Hippocampal formation (tissue), 2 donors: ENCODE results near the gene MBP.
"Not testable (repeated sequence)": the region's sequence is repeated elsewhere in the genome, so short reads cannot be mapped to it uniquely, and the experiment has no call there.

ENCODE experiments used
- DNase-seq, 2 donors: peaks; one replicate each; lab custom pipeline; 2025; lab: John Stamatoyannopoulos, UW

MBP gene

GRCh38 chr18:77022556-77022955 lies 110.0 kb downstream of the MBP start:
- DNase-seq, result peak in 1 of 2 donors; percentile 87

GRCh38 chr18:77022116-77022515 lies 110.5 kb downstream of the MBP start:
- DNase-seq, result no peak

- DNase-seq, result not testable (repeated sequence)
Observed at GRCh38 chr18:77021478-77021877, 111.1 kb downstream of the MBP start.

- DNase-seq, result no peak
Observed at GRCh38 chr18:77021075-77021474, 111.5 kb downstream of the MBP start.

GRCh38 chr18:77020561-77020960 lies 112.0 kb downstream of the MBP start:
- peak in 1 of 2 donors; percentile 44 for DNase-seq

GRCh38 chr18:77019641-77020040 lies 112.9 kb downstream of the MBP start:
- DNase-seq, result no peak

- DNase-seq, result not testable (repeated sequence)
Observed at GRCh38 chr18:77018650-77019049, 113.9 kb downstream of the MBP start.

GRCh38 chr18:77017355-77017754 lies 115.2 kb downstream of the MBP start:
- no peak for DNase-seq

GRCh38 chr18:77016936-77017335 lies 115.6 kb downstream of the MBP start:
- DNase-seq, result peak; percentile 96

GRCh38 chr18:77015771-77016710 lies 116.5 kb downstream of the MBP start:
- no peak for DNase-seq

GRCh38 chr18:77015169-77015568 lies 117.4 kb downstream of the MBP start:
- DNase-seq, result no peak

- no peak for DNase-seq
Observed at GRCh38 chr18:77014538-77014937, 118.0 kb downstream of the MBP start.

- peak; percentile 52 to 54 for DNase-seq
Observed at GRCh38 chr18:77013811-77014521, 118.6 kb downstream of the MBP start.

GRCh38 chr18:77012806-77013541 lies 119.6 kb downstream of the MBP start:
- no peak for DNase-seq

- no peak for DNase-seq
Observed at GRCh38 chr18:77012120-77012519, 120.5 kb downstream of the MBP start.

- DNase-seq, result no peak
Observed at GRCh38 chr18:77009675-77010074, 122.9 kb downstream of the MBP start.

GRCh38 chr18:77008576-77009315 lies 123.8 kb downstream of the MBP start:
- no peak for DNase-seq

- no peak for DNase-seq
Observed at GRCh38 chr18:77008006-77008405, 124.6 kb downstream of the MBP start.

- no peak for DNase-seq
Observed at GRCh38 chr18:77007251-77007650, 125.3 kb downstream of the MBP start.

GRCh38 chr18:77006305-77007175 lies 126.0 kb downstream of the MBP start:
- DNase-seq, result peak in 1 of 2 donors; percentile 39
